PC-9 (cell line): ENCODE results near the gene GRIN3A. TPM values are rescaled to one million over a fixed set of nuclear protein-coding genes. Genes with fewer than 3 reads are reported as not detected.

Experiments
- BruUV-seq: library from RNA; stranded (reverse); fragments of 400-500 nt; replicated peaks from 2 replicates; lab custom pipeline; 2021; lab: Mats Ljungman, UMichigan
- CTCF ChIA-PET: fragments of 300-600 bp; sonication (Branson Sonifier 250); formaldehyde crosslinking; loops from one replicate; lab custom pipeline; 2022; ENCODE audit warnings: antibody characterized with exemption; lab: Charles Lee
- POLR2A ChIA-PET: fragments of 300-600 bp; sonication (Branson Sonifier 250); formaldehyde crosslinking; loops from one replicate; lab custom pipeline; 2022; ENCODE audit warnings: antibody characterized with exemption; ENCODE audit not compliant: unreplicated experiment; lab: Charles Lee
- DNase-seq, 2 experiments: peaks; one replicate each; pipeline versions ENCODE4 v3.0.0 to v3.0.0-alpha.2; 2015 to 2022; ENCODE audit warnings: mixed read lengths in 1 of 2
- H2AFZ ChIP-seq: fragments of 200-600 bp; sonication (generic); 2 replicates; pipeline ENCODE4 v1.8.1; 2017; ENCODE audit warnings: antibody characterized with exemption
- H3F3A ChIP-seq: fragments of 200-600 bp; sonication (generic); 2 replicates; pipeline ENCODE4 v1.8.1; 2017; ENCODE audit warnings: antibody characterized with exemption, mild to moderate bottlenecking, low read depth; ENCODE audit not compliant: insufficient read depth
- H3K27ac ChIP-seq: fragments of 200-600 bp; sonication (generic); 2 replicates; pipeline ENCODE4 v1.6.1; 2016; ENCODE audit warnings: mixed run types
- H3K27me3 ChIP-seq: fragments of 200-600 bp; sonication (generic); 2 replicates; pipeline ENCODE4 v1.6.1; 2016; ENCODE audit warnings: low read depth, mixed run types; ENCODE audit not compliant: insufficient read depth
- H3K36me3 ChIP-seq: fragments of 200-600 bp; sonication (generic); 2 replicates; pipeline ENCODE4 v1.6.1; 2016; ENCODE audit warnings: low read depth, mixed run types
- H3K4me1 ChIP-seq: fragments of 200-600 bp; sonication (generic); replicated peaks from 2 replicates; pipeline ENCODE4 v1.6.1; 2016; ENCODE audit warnings: mixed run types; ENCODE audit not compliant: insufficient read depth
- H3K4me2 ChIP-seq: fragments of 200-600 bp; sonication (generic); 2 replicates; pipeline ENCODE4 v1.6.1; 2017; ENCODE audit warnings: mixed run types
- H3K4me3 ChIP-seq: fragments of 200-600 bp; sonication (generic); 2 replicates; pipeline ENCODE4 v1.6.1; 2016; ENCODE audit warnings: mixed run types
- H3K79me2 ChIP-seq: fragments of 200-600 bp; sonication (generic); 2 replicates; pipeline ENCODE4 v1.6.1; 2017; ENCODE audit warnings: low read depth, mixed run types
- H3K9me2 ChIP-seq: fragments of 200-600 bp; sonication (generic); 2 replicates; pipeline ENCODE4 v1.8.1; 2017; ENCODE audit warnings: mild to moderate bottlenecking; ENCODE audit not compliant: insufficient read depth
- H3K9me3 ChIP-seq: fragments of 200-600 bp; sonication (generic); 2 replicates; pipeline ENCODE4 v1.8.1; 2016; ENCODE audit warnings: low read depth; ENCODE audit not compliant: insufficient read depth
- H4K20me1 ChIP-seq: fragments of 200-600 bp; sonication (generic); 2 replicates; pipeline ENCODE4 v1.8.1; 2017; ENCODE audit not compliant: insufficient read depth
- EZH2 ChIP-seq: fragments of 200-600 bp; sonication (generic); IDR thresholded peaks from 2 replicates; pipeline ENCODE4 v1.8.0; 2017; ENCODE audit warnings: antibody characterized with exemption, low read depth
- intact Hi-C: fragments of 100-400 bp; cut with micrococcal nuclease; formaldehyde crosslinking; loops from one replicate; pipeline ENCODE4 v1.10.0; 2022; ENCODE audit not compliant: unreplicated experiment
- total RNA-seq: library from RNA; stranded (reverse); gene quantifications from 2 replicates; pipeline ENCODE4 v1.2.3, GENCODE V29; 2021
- TF ChIP-seq, protein P1 (sequence below): fragments of 200-600 bp; sonication (generic); conservative IDR thresholded peaks from 2 replicates; pipeline ENCODE4 v1.6.1; 2017; ENCODE audit warnings: mixed run types, antibody characterized with exemption, mild to moderate bottlenecking, moderate library complexity

Gene GRIN3A
- total RNA-seq, 1 experiment from 2014 or later = not detected

DNA sequence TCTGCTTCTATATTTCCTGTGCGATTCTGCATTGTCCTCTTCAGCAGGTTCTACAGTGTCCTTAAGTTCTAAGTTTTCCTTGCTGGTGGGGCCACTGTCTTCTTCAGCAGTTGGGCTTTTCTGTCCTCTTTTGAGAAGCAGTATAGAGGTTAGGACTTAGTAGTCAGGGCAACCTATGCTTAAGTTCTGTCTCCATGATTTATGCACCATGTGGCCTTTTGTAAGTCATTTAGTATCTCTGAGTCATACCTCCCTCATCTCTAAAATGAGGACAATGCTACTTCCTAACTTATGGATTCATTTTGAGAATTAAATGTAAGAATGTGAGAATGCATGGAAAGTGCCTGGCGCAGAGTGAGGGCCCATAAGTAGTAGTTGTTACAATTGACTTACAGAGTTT, 46.8 kb downstream of the GRIN3A start:
- H3K36me3 ChIP-seq = no peaks in the 10 kb centered on the region
- H3K4me1 ChIP-seq = no peaks in the 10 kb centered on the region
- DNase-seq = no peak
- no peak overlapping the region for H2AFZ ChIP-seq
- H3F3A ChIP-seq = no peaks in the 10 kb centered on the region
- CTCF ChIA-PET = no interaction called here
- H3K27ac ChIP-seq = no peak overlapping the region
- H3K9me2 ChIP-seq = no peaks in the 10 kb centered on the region
- TF ChIP-seq, protein P1, sequence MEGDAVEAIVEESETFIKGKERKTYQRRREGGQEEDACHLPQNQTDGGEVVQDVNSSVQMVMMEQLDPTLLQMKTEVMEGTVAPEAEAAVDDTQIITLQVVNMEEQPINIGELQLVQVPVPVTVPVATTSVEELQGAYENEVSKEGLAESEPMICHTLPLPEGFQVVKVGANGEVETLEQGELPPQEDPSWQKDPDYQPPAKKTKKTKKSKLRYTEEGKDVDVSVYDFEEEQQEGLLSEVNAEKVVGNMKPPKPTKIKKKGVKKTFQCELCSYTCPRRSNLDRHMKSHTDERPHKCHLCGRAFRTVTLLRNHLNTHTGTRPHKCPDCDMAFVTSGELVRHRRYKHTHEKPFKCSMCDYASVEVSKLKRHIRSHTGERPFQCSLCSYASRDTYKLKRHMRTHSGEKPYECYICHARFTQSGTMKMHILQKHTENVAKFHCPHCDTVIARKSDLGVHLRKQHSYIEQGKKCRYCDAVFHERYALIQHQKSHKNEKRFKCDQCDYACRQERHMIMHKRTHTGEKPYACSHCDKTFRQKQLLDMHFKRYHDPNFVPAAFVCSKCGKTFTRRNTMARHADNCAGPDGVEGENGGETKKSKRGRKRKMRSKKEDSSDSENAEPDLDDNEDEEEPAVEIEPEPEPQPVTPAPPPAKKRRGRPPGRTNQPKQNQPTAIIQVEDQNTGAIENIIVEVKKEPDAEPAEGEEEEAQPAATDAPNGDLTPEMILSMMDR = no peak
- no peak for TF ChIP-seq EZH2
- intact Hi-C loops = no loop called here
- no peaks in the 10 kb centered on the region for H3K9me3 ChIP-seq
- no peaks in the 10 kb centered on the region for H3K79me2 ChIP-seq
- peaks cover 5% of the 10 kb centered on the region; the same call in 1 of the 2 replicates for H3K27me3 ChIP-seq
- POLR2A ChIA-PET = no interaction called here
- no peak overlapping the region for H3K4me3 ChIP-seq
- no peaks in the 10 kb centered on the region for H4K20me1 ChIP-seq
- no TSS peak for BruUV-seq
- H3K4me2 ChIP-seq = no peak overlapping the region

DNA sequence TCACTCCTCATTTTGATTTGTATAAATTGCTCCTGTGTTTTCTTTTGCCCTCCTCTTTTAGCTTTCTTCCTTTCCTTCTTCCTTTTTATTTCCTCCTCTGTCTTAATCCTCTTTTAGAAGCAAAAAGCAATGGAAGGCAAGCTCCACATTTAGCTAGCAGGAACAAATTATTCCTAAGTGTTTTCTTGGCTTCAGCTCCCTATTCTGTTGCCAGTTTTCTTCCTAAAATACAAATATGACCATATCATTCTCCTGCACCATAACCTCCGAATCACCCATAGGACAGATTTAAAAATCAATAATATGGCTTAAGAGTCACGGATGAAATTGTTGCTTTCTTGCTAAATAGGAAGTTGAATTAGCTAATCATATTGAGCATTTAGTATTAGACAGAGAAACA, 49.4 kb downstream of the GRIN3A start:
- no peak overlapping the region for H3K4me3 ChIP-seq
- no peak overlapping the region for H3K4me2 ChIP-seq
- H4K20me1 ChIP-seq = no peaks in the 10 kb centered on the region
- ChIA-PET POLR2A (no interaction called here), CTCF (no interaction called here)
- H3F3A ChIP-seq = no peaks in the 10 kb centered on the region
- no peaks in the 10 kb centered on the region for H3K36me3 ChIP-seq
- no peak for DNase-seq
- H3K4me1 ChIP-seq = no peaks in the 10 kb centered on the region
- no peaks in the 10 kb centered on the region for H3K9me3 ChIP-seq
- H2AFZ ChIP-seq = no peak overlapping the region
- no peak overlapping the region for H3K27ac ChIP-seq
- H3K9me2 ChIP-seq = no peaks in the 10 kb centered on the region
- intact Hi-C loops = no loop called here
- no peaks in the 10 kb centered on the region for H3K79me2 ChIP-seq
- no TSS peak for BruUV-seq
- no peak for TF ChIP-seq EZH2
- TF ChIP-seq, protein P1 = no peak
- peaks cover 5% of the 10 kb centered on the region; the same call in 1 of the 2 replicates for H3K27me3 ChIP-seq

DNA sequence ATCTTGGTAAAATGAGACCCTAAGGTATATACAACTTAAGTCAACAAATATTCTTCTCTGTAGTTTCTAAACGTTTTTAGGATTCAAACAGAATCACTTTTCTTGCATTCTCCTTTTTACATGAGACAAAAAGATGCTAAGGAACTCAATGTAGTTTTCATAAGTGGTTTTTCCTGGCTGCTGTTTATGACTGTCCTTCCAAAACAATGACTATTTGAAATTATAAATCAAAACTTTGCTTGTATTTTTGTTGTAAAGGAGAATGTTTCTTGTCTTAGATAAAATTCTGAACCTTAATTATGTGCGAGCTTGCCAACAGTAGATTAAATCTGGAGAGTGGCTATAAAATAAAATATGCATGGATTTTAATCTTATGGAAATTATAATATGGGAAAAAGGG, 53.8 kb downstream of the GRIN3A start:
- Histone ChIP-seq H3K9me3 (no peaks in the 10 kb centered on the region), H3K9me2 (no peaks in the 10 kb centered on the region), H3K4me3 (no peak overlapping the region), H3K27me3 (peaks cover 5% of the 10 kb centered on the region; the same call in 1 of the 2 replicates), H3F3A (no peaks in the 10 kb centered on the region), H2AFZ (no peak overlapping the region), H3K4me1 (no peaks in the 10 kb centered on the region), H3K27ac (no peak overlapping the region), H3K36me3 (no peaks in the 10 kb centered on the region), H4K20me1 (no peaks in the 10 kb centered on the region), H3K4me2 (no peak overlapping the region), H3K79me2 (no peaks in the 10 kb centered on the region)
- CTCF ChIA-PET = no interaction called here
- POLR2A ChIA-PET = no interaction called here
- DNase-seq = no peak
- BruUV-seq = no TSS peak
- TF ChIP-seq, protein P1 = no peak
- no peak for TF ChIP-seq EZH2
- intact Hi-C loops = no loop called here
